Measurements from ENCODE around the gene PTPN18. TPM values are rescaled to one million over a fixed set of nuclear protein-coding genes. Genes with fewer than 3 reads are reported as not detected.
"Not testable (repeated sequence)": the region's sequence is repeated elsewhere in the genome, so short reads cannot be mapped to it uniquely, and the experiment has no call there.

The PTPN18 gene
- total and polyA plus RNA-seq, 5 donors from 2014 or later, result 42.2 to 61.3 (median 50.2) TPM

GRCh38 chr2:130319536-130319935 is 36.3 kb upstream of the PTPN18 start:
- no peaks in the 10 kb centered on the region for H3K36me3 Mint-ChIP-seq
- H3K36me3 ChIP-seq (ENCODE audit: control insufficient read depth, insufficient read depth, low read length), result no peaks in the 10 kb centered on the region
- H3K27me3 ChIP-seq (ENCODE audit: control insufficient read depth, insufficient read depth, low read length), result peaks cover 13% of the 10 kb centered on the region
- no peak for ATAC-seq (ENCODE audit: low read depth in 2 of 2)
- peaks cover 0 to 4% (median 0%) of the 10 kb centered on the region in 4 donors for H3K4me1 Mint-ChIP-seq
- H3K4me3 Mint-ChIP-seq, result no peak overlapping the region
- H3K27ac Mint-ChIP-seq, result no peak overlapping the region
- no peak for DNase-seq
- H3K27me3 Mint-ChIP-seq, result peaks cover 37% of the 10 kb centered on the region
- H3K4me3 ChIP-seq (ENCODE audit: low read depth, low read length), result no peak overlapping the region
- no peaks in the 10 kb centered on the region for H3K9me3 ChIP-seq (ENCODE audit: control insufficient read depth in 2 of 2, low read length in 2 of 2)
- H3K4me1 ChIP-seq (ENCODE audit: control insufficient read depth, insufficient read depth, low read length, poor library complexity, severe bottlenecking), result no peaks in the 10 kb centered on the region
- H3K9me3 Mint-ChIP-seq, result peaks cover 0 to 2% (median 0%) of the 10 kb centered on the region in 7 donors
- no peak overlapping the region for H3K27ac ChIP-seq (ENCODE audit: insufficient read depth, low read length, poor library complexity, severe bottlenecking)

- Histone ChIP-seq H3K9me3 (ENCODE audit: control insufficient read depth in 2 of 2, low read length in 2 of 2) (no peaks in the 10 kb centered on the region), H3K36me3 (ENCODE audit: control insufficient read depth, insufficient read depth, low read length) (no peaks in the 10 kb centered on the region), H3K4me3 (ENCODE audit: low read depth, low read length) (no peak overlapping the region), H3K4me1 (ENCODE audit: control insufficient read depth, insufficient read depth, low read length, poor library complexity, severe bottlenecking) (peaks cover 6% of the 10 kb centered on the region), H3K27me3 (ENCODE audit: control insufficient read depth, insufficient read depth, low read length) (peaks cover 23% of the 10 kb centered on the region), H3K27ac (ENCODE audit: insufficient read depth, low read length, poor library complexity, severe bottlenecking) (no peak overlapping the region)
- ATAC-seq (ENCODE audit: low read depth in 2 of 2), result no peak
- H3K27ac Mint-ChIP-seq, result no peak overlapping the region
- H3K4me1 Mint-ChIP-seq, result peaks cover 0 to 5% (median 5%) of the 10 kb centered on the region in 4 donors
- H3K4me3 Mint-ChIP-seq, result no peak overlapping the region
- peaks cover 48% of the 10 kb centered on the region for H3K27me3 Mint-ChIP-seq
- H3K9me3 Mint-ChIP-seq, result peaks cover 0 to 1% (median 0%) of the 10 kb centered on the region in 7 donors
- no peaks in the 10 kb centered on the region for H3K36me3 Mint-ChIP-seq
- DNase-seq, result no peak
Measured at GRCh38 chr2:130327703-130328527, 27.9 kb upstream of the PTPN18 start.

GRCh38 chr2:130328710-130329109 is 27.1 kb upstream of the PTPN18 start:
- H3K27me3 ChIP-seq (ENCODE audit: control insufficient read depth, insufficient read depth, low read length), result peaks cover 18% of the 10 kb centered on the region
- ATAC-seq (ENCODE audit: low read depth in 2 of 2), result no peak
- H3K36me3 ChIP-seq (ENCODE audit: control insufficient read depth, insufficient read depth, low read length), result no peaks in the 10 kb centered on the region
- no peak overlapping the region for H3K4me3 ChIP-seq (ENCODE audit: low read depth, low read length)
- Mint-ChIP-seq H3K36me3 (no peaks in the 10 kb centered on the region), H3K9me3 (peaks cover 0 to 1% (median 0%) of the 10 kb centered on the region in 7 donors), H3K4me3 (no peak overlapping the region), H3K27ac (no peak overlapping the region), H3K27me3 (peaks cover 47% of the 10 kb centered on the region), H3K4me1 (peaks cover 0 to 5% (median 5%) of the 10 kb centered on the region in 4 donors)
- H3K4me1 ChIP-seq (ENCODE audit: control insufficient read depth, insufficient read depth, low read length, poor library complexity, severe bottlenecking), result peaks cover 6% of the 10 kb centered on the region
- H3K9me3 ChIP-seq (ENCODE audit: control insufficient read depth in 2 of 2, low read length in 2 of 2), result no peaks in the 10 kb centered on the region
- no peak for DNase-seq
- H3K27ac ChIP-seq (ENCODE audit: insufficient read depth, low read length, poor library complexity, severe bottlenecking), result no peak overlapping the region

GRCh38 chr2:130332271-130333073 is 23.4 kb upstream of the PTPN18 start:
- peaks cover 29% of the 10 kb centered on the region for H3K27me3 Mint-ChIP-seq
- ATAC-seq (ENCODE audit: low read depth in 2 of 2), result peak; percentile 77 to 80
- peaks cover 0 to 5% (median 5%) of the 10 kb centered on the region in 4 donors for H3K4me1 Mint-ChIP-seq
- H3K27ac Mint-ChIP-seq, result no peak overlapping the region
- H3K27ac ChIP-seq (ENCODE audit: insufficient read depth, low read length, poor library complexity, severe bottlenecking), result no peak overlapping the region
- peak overlapping the region; percentile 10 to 66 (median 56) for H3K4me3 Mint-ChIP-seq
- H3K9me3 Mint-ChIP-seq, result peaks cover 0 to 1% (median 0%) of the 10 kb centered on the region in 7 donors
- no peaks in the 10 kb centered on the region for H3K9me3 ChIP-seq (ENCODE audit: control insufficient read depth in 2 of 2, low read length in 2 of 2)
- peak; percentile 47 to 67 (median 62) for DNase-seq
- H3K27me3 ChIP-seq (ENCODE audit: control insufficient read depth, insufficient read depth, low read length), result peaks cover 8% of the 10 kb centered on the region
- H3K36me3 ChIP-seq (ENCODE audit: control insufficient read depth, insufficient read depth, low read length), result no peaks in the 10 kb centered on the region
- no peaks in the 10 kb centered on the region for H3K36me3 Mint-ChIP-seq
- no peak overlapping the region for H3K4me3 ChIP-seq (ENCODE audit: low read depth, low read length)
- peaks cover 6% of the 10 kb centered on the region for H3K4me1 ChIP-seq (ENCODE audit: control insufficient read depth, insufficient read depth, low read length, poor library complexity, severe bottlenecking)

GRCh38 chr2:130333253-130333652 is 22.6 kb upstream of the PTPN18 start:
- H3K27me3 ChIP-seq (ENCODE audit: control insufficient read depth, insufficient read depth, low read length); DNase-seq; ATAC-seq (ENCODE audit: low read depth in 2 of 2); H3K4me3 Mint-ChIP-seq; H3K27ac ChIP-seq (ENCODE audit: insufficient read depth, low read length, poor library complexity, severe bottlenecking); H3K9me3 ChIP-seq (ENCODE audit: control insufficient read depth in 2 of 2, low read length in 2 of 2); H3K4me1 ChIP-seq (ENCODE audit: control insufficient read depth, insufficient read depth, low read length, poor library complexity, severe bottlenecking); H3K27ac Mint-ChIP-seq; H3K36me3 Mint-ChIP-seq; H3K4me1 Mint-ChIP-seq; H3K4me3 ChIP-seq (ENCODE audit: low read depth, low read length); H3K36me3 ChIP-seq (ENCODE audit: control insufficient read depth, insufficient read depth, low read length); H3K9me3 Mint-ChIP-seq: not testable (repeated sequence)
- peaks cover 29% of the 10 kb centered on the region for H3K27me3 Mint-ChIP-seq

- peaks cover 5% of the 10 kb centered on the region for H3K27me3 ChIP-seq (ENCODE audit: control insufficient read depth, insufficient read depth, low read length)
- H3K4me1 Mint-ChIP-seq, result peaks cover 0 to 8% (median 5%) of the 10 kb centered on the region in 4 donors
- H3K9me3 Mint-ChIP-seq, result peaks cover 0 to 1% (median 0%) of the 10 kb centered on the region in 7 donors
- H3K36me3 ChIP-seq (ENCODE audit: control insufficient read depth, insufficient read depth, low read length), result peaks cover 13% of the 10 kb centered on the region
- peak overlapping the region in 1 of 4 donors; percentile 4 for H3K4me3 Mint-ChIP-seq
- no peak overlapping the region for H3K4me3 ChIP-seq (ENCODE audit: low read depth, low read length)
- peak overlapping the region in 1 of 3 donors; percentile 26 for H3K27ac Mint-ChIP-seq
- peaks cover 6% of the 10 kb centered on the region for H3K4me1 ChIP-seq (ENCODE audit: control insufficient read depth, insufficient read depth, low read length, poor library complexity, severe bottlenecking)
- peaks cover 22% of the 10 kb centered on the region for H3K27me3 Mint-ChIP-seq
- ATAC-seq (ENCODE audit: low read depth in 2 of 2), result no peak
- no peak overlapping the region for H3K27ac ChIP-seq (ENCODE audit: insufficient read depth, low read length, poor library complexity, severe bottlenecking)
- no peak for DNase-seq
- no peaks in the 10 kb centered on the region for H3K9me3 ChIP-seq (ENCODE audit: control insufficient read depth in 2 of 2, low read length in 2 of 2)
- H3K36me3 Mint-ChIP-seq, result peaks cover 13% of the 10 kb centered on the region
Measured at GRCh38 chr2:130334026-130334425, 21.8 kb upstream of the PTPN18 start.

- no peak overlapping the region for H3K27ac ChIP-seq (ENCODE audit: insufficient read depth, low read length, poor library complexity, severe bottlenecking)
- H3K9me3 ChIP-seq (ENCODE audit: control insufficient read depth in 2 of 2, low read length in 2 of 2), result no peaks in the 10 kb centered on the region
- no peak overlapping the region for H3K4me3 ChIP-seq (ENCODE audit: low read depth, low read length)
- peaks cover 21% of the 10 kb centered on the region for H3K36me3 Mint-ChIP-seq
- no peak for ATAC-seq (ENCODE audit: low read depth in 2 of 2)
- H3K36me3 ChIP-seq (ENCODE audit: control insufficient read depth, insufficient read depth, low read length), result peaks cover 21% of the 10 kb centered on the region
- peaks cover 8% of the 10 kb centered on the region for H3K4me1 ChIP-seq (ENCODE audit: control insufficient read depth, insufficient read depth, low read length, poor library complexity, severe bottlenecking)
- H3K4me1 Mint-ChIP-seq, result peaks cover 5 to 16% (median 7%) of the 10 kb centered on the region in 4 donors
- no peak for DNase-seq
- no peak overlapping the region for H3K27ac Mint-ChIP-seq
- H3K4me3 Mint-ChIP-seq, result peak overlapping the region in 1 of 4 donors; percentile 53
- peaks cover 5% of the 10 kb centered on the region for H3K27me3 ChIP-seq (ENCODE audit: control insufficient read depth, insufficient read depth, low read length)
- peaks cover 19% of the 10 kb centered on the region for H3K27me3 Mint-ChIP-seq
- peaks cover 0 to 1% (median 0%) of the 10 kb centered on the region in 7 donors for H3K9me3 Mint-ChIP-seq
Measured at GRCh38 chr2:130335226-130335625, 20.6 kb upstream of the PTPN18 start.
